Measurements from ENCODE around the gene GZMM.
A peak's percentile ranks its signal among the peaks of the same experiment; 100 is the strongest.

GZMM gene

GRCh38 chr19:591099-591958, 47.5 kb downstream of the GZMM start:
- Mint-ChIP-seq H3K27ac (no peak overlapping the region), H3K4me3 (no peak overlapping the region), H3K36me3 (no peaks in the 10 kb centered on the region), H3K9me3 (no peaks in the 10 kb centered on the region), H3K4me1 (peaks cover 3% of the 10 kb centered on the region), H3K27me3 (peaks cover 6% of the 10 kb centered on the region)

GRCh38 chr19:592101-592500, 48.2 kb downstream of the GZMM start:
- Mint-ChIP-seq H3K36me3 (no peaks in the 10 kb centered on the region), H3K4me1 (peaks cover 3% of the 10 kb centered on the region), H3K27ac (peak overlapping the region; percentile 4), H3K4me3 (no peak overlapping the region), H3K9me3 (no peaks in the 10 kb centered on the region), H3K27me3 (peaks cover 6% of the 10 kb centered on the region)

GRCh38 chr19:593055-593454, 49.2 kb downstream of the GZMM start:
- H3K4me3 Mint-ChIP-seq, result no peak overlapping the region

GRCh38 chr19:593505-593904, 49.7 kb downstream of the GZMM start:
- Mint-ChIP-seq H3K9me3 (no peaks in the 10 kb centered on the region), H3K27ac (no peak overlapping the region), H3K4me1 (no peaks in the 10 kb centered on the region), H3K36me3 (no peaks in the 10 kb centered on the region), H3K27me3 (peaks cover 5% of the 10 kb centered on the region), H3K4me3 (no peak overlapping the region)

More at GRCh38 chr19:593055-593454, 49.2 kb downstream of the GZMM start:
- H3K9me3 Mint-ChIP-seq, result no peaks in the 10 kb centered on the region
- no peaks in the 10 kb centered on the region for H3K36me3 Mint-ChIP-seq
- H3K27me3 Mint-ChIP-seq, result peaks cover 5% of the 10 kb centered on the region
- H3K4me1 Mint-ChIP-seq, result peaks cover 1% of the 10 kb centered on the region
- no peak overlapping the region for H3K27ac Mint-ChIP-seq

GRCh38 chr19:594265-594870, 50.5 kb downstream of the GZMM start:
- no peaks in the 10 kb centered on the region for H3K9me3 Mint-ChIP-seq
- no peaks in the 10 kb centered on the region for H3K36me3 Mint-ChIP-seq
- no peak overlapping the region for H3K27ac Mint-ChIP-seq
- peaks cover 3% of the 10 kb centered on the region for H3K27me3 Mint-ChIP-seq
- peak overlapping the region; percentile 33 for H3K4me3 Mint-ChIP-seq
- H3K4me1 Mint-ChIP-seq, result no peaks in the 10 kb centered on the region

- Mint-ChIP-seq H3K4me1 (no peaks in the 10 kb centered on the region), H3K9me3 (no peaks in the 10 kb centered on the region), H3K4me3 (no peak overlapping the region), H3K27ac (no peak overlapping the region), H3K36me3 (no peaks in the 10 kb centered on the region), H3K27me3 (peaks cover 3% of the 10 kb centered on the region)
Measured at GRCh38 chr19:595326-596262, 51.7 kb downstream of the GZMM start.

GRCh38 chr19:596263-596655, 52.4 kb downstream of the GZMM start:
- H3K4me3 Mint-ChIP-seq, result no peak overlapping the region
- H3K27me3 Mint-ChIP-seq, result peaks cover under 1% of the 10 kb centered on the region
- H3K27ac Mint-ChIP-seq, result no peak overlapping the region
- no peaks in the 10 kb centered on the region for H3K36me3 Mint-ChIP-seq
- no peaks in the 10 kb centered on the region for H3K4me1 Mint-ChIP-seq
- H3K9me3 Mint-ChIP-seq, result no peaks in the 10 kb centered on the region

- Mint-ChIP-seq H3K9me3 (no peaks in the 10 kb centered on the region), H3K4me3 (no peak overlapping the region), H3K4me1 (no peaks in the 10 kb centered on the region), H3K27ac (no peak overlapping the region), H3K27me3 (no peaks in the 10 kb centered on the region), H3K36me3 (no peaks in the 10 kb centered on the region)
Measured at GRCh38 chr19:597406-598315, 53.8 kb downstream of the GZMM start.

Data from activated naive CD4-positive, alpha-beta T cell treated with anti-CD3 and anti-CD28 coated beads, Interleukin-2, amount 50 U/mL, for 24 hours (primary cell).